GM08714 (cell line): ENCODE data around the gene SPRR1A.

ENCODE experiments used
- H3K4me3 ChIP-seq: fragments of 200-500 bp; sonication (Bioruptor generic); 2 replicates; pipeline ENCODE4 v1.5.1; 2014; ENCODE audit warnings: mild to moderate bottlenecking, low read length, inconsistent platforms
- ZNF274 ChIP-seq: IDR thresholded peaks from 2 replicates; pipeline ENCODE4 v1.6.1; 2012; ENCODE audit warnings: mild to moderate bottlenecking, low read depth, low read length

SPRR1A gene, protein sequence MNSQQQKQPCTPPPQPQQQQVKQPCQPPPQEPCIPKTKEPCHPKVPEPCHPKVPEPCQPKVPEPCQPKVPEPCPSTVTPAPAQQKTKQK

DNA sequence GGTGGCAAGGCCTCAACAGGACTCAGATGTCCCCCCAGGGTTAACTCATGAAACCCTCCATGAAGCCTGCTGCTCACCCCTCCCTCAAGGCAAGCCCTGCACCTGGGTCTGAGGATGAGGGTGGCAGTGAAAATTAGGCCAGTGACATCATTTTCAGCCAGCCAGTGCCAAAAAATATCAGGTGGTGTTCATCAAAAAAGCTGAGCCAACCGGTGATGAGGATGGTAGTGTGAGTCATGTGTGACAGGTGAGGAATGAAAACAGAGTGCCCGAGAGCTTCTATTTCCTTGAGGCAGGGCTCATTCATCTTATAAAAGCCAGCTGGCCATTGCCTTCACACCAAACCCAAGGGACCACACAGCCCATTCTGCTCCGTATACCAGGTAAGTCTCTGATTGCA, at the start of gene SPRR1A:
TSS of gene SPRR1A (plus strand) at position 339 of the 400 bp plus-strand sequence. CDS start 1,150 bp downstream, outside the sequence.
- no peak within 1 kb of the TSS for H3K4me3 ChIP-seq
- no peak for TF ChIP-seq ZNF274

DNA sequence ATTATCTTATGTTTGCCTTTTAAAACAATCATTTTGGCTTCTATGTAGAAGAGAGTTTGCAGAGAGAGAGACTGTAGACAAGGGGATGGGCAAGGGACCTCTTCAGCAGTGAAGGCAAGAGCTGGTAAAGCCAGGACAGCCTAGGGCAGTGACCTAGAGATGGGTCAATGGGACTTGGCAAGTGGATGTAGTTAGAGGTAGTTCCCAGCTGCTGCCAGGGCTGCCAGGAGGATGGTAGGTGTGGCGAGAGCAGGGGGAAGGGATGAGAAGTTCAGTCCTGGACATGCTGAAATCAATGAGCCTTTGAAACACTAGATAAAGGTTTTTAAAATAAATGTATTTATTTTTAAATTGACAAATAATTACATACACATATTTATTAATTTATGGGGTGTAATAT, 43.3 kb upstream of the SPRR1A start:
- no peak for TF ChIP-seq ZNF274
- no peak overlapping the region for H3K4me3 ChIP-seq

GRCh38 chr1:152941037-152941711, 42.7 kb upstream of the SPRR1A start:
- no peak overlapping the region for H3K4me3 ChIP-seq
- TF ChIP-seq ZNF274, result no peak

GRCh38 chr1:152942161-152942560, 41.7 kb upstream of the SPRR1A start:
- H3K4me3 ChIP-seq, result no peak overlapping the region
- no peak for TF ChIP-seq ZNF274

DNA sequence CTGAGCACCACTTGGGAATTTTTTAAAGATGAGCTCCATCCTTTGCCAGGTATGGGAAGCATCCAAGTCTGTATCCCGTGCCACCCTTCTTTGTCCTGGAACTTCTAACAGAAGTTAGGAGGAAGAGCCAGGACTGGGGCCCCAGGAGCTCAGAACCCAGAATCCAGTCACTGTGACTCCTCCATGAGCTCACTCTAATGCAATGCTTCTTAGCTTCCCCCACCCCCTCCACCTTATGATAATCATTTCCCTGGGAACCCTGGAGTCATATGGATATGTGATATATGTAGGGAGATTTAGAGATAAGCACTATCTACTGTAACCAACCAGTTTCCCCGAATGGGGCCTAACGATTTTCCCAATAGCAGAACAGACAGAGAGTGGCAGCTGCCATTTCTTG, 37.6 kb upstream of the SPRR1A start:
- no peak overlapping the region for H3K4me3 ChIP-seq
- no peak for TF ChIP-seq ZNF274

DNA sequence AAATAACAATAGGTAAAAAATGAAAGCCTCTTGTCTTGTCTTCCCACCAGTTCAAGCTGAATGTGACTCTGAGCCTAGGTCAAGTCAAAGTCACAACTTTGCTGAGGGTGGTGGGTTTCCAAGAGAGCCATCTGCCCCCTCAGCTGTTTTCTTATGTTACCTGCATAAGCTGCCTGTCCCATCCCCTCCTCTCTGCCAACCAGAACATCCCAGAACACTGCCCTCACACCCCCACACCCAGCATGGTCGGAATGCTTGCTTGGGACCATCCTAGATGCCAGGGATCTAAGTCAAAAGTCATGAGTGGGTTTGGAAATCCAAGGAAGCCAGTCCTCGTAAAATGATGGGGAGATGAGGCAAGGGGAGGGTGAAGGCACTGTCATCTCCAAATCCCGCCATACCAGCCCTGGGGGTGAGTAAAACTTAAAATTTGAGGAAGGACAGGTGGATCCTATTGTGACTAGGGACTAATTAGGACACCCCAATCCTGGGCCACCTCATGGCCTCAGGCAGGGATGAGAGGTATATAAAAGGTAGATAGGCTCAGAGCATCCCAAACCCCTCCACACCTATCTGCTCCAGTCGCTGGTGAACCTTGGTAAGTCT, 37.1 kb upstream of the SPRR1A start, which contains the start of gene SPRR5:
TSS of gene SPRR5 (plus strand) at position 556 of the 606 bp plus-strand sequence. CDS start 1,349 bp downstream, outside the sequence.
- no peak within 1 kb of the TSS for H3K4me3 ChIP-seq
- TF ChIP-seq ZNF274, result no peak

- no peak overlapping the region for H3K4me3 ChIP-seq
- TF ChIP-seq ZNF274, result no peak
Observed at GRCh38 chr1:152951711-152952110, 32.2 kb upstream of the SPRR1A start.

DNA sequence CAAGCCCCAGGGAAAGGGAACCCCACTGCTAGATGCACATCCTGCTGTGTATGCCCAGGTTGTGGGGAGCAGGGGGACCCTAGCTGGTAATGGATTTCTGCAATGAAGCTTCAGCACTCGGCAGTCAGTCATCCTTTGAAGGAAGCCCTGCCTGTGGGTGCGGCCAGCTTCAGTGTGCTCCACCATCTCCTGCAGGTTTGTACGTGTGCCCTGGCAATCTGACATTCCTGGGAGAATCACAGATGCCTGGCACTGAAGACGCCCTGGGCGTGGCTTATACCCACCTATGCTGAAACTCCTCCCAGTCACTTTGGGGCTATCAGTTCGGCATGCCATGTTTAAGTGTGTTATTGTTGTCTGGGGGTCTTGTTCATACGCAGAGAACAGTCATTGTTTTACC, 30.1 kb upstream of the SPRR1A start:
- TF ChIP-seq ZNF274, result no peak
- H3K4me3 ChIP-seq, result no peak overlapping the region

GRCh38 chr1:152954436-152954835, 29.4 kb upstream of the SPRR1A start:
- no peak overlapping the region for H3K4me3 ChIP-seq
- TF ChIP-seq ZNF274, result no peak

GRCh38 chr1:152957561-152957960, 26.3 kb upstream of the SPRR1A start:
- H3K4me3 ChIP-seq, result no peak overlapping the region
- TF ChIP-seq ZNF274, result no peak

DNA sequence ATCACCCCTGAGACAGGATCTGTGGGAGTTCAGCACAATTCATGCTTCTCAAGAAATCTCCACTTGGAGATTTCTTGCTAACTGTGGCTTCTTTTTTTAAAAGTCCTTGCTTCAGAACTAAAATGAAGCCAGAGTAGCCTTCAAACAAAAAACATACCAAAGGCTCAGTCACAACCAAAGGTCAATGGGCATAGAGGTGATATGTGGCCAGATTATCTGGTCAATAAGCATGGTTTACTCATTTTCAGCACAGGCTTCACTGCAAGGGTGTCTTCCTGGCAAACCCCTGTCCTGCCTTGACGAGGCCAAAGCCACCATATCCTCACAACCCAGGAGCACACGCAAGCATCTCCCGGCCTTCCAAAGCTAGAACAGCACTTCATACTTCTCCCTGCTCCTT, 24.6 kb upstream of the SPRR1A start:
- TF ChIP-seq ZNF274, result no peak
- no peak overlapping the region for H3K4me3 ChIP-seq

GRCh38 chr1:152959801-152960451, 24.0 kb upstream of the SPRR1A start:
- no peak for TF ChIP-seq ZNF274
- H3K4me3 ChIP-seq, result no peak overlapping the region

DNA sequence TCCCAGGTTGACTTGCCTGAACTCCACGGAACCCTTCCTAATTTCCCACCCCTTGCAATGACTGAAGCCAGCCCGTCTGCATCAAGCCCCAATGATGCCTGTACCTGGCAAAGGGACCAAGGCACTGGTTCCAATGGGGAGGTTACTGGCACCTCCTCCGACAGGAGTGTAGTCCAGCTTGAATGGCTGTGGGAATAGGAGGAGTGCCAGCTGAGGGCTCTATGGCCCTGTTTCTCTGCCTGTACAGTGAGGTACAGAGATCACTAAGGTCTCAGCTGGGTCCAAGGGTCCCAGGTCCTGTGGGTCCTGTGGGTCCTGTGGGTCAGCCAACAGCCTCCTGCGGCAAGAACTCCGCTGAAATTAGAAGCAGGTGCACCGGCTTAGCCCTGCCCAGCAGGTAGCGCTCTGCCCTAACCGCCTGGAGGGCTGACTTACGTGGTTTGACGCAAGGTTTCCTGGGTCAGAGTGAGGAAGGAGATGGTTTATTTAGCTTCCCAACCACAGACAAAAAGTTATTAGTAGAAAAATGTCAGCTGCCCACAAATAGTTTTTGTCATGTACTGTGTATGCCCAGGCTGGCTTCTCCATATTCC, 23.3 kb upstream of the SPRR1A start:
- no peak overlapping the region for H3K4me3 ChIP-seq
- TF ChIP-seq ZNF274, result no peak

- TF ChIP-seq ZNF274, result no peak
- no peak overlapping the region for H3K4me3 ChIP-seq
Observed at GRCh38 chr1:152961226-152961891, 22.5 kb upstream of the SPRR1A start.

DNA sequence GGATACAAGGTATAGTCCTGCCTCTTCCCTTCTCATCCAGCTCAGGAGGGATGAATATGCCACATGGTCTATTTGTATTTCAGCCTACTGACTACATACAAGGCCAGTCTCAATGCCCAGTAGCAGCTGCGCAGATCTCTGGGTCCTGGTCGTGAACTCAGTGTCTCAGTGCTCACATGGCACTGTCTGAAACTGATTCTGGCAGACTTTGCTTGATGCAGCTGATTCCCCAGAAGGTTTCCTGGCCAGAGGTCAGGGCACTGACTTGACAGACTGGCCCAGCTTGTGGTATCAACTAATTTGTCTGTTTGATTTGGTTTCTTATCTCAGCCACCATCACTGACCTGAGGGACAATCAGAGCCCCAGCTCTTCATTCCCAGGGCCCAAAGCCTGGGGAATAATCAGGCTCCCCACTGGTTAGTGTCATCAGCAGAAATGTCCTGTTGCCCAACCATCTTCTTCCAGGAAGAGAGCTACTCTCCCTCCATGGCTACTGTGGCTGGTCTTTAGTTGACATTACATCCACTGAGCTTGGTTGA, 20.9 kb upstream of the SPRR1A start:
- H3K4me3 ChIP-seq, result no peak overlapping the region
- no peak for TF ChIP-seq ZNF274
